ENCODE data around the gene AXIN1.
"Not testable (repeated sequence)": the region's sequence is repeated elsewhere in the genome, so short reads cannot be mapped to it uniquely, and the experiment has no call there.

The AXIN1 gene

GRCh38 chr16:353404-354290 lies 1.1 kb upstream of the AXIN1 start:
- no peak for DNase-seq

GRCh38 chr16:351804-352520 lies 561 bp downstream of the AXIN1 start:
- DNase-seq, result no peak

- DNase-seq, result no peak
Measured at GRCh38 chr16:350203-350602, 2.3 kb downstream of the AXIN1 start.

GRCh38 chr16:349211-349610 lies 3.3 kb downstream of the AXIN1 start:
- no peak for DNase-seq

- DNase-seq, result not testable (repeated sequence)
Measured at GRCh38 chr16:348495-348894, 4.0 kb downstream of the AXIN1 start.

- DNase-seq, result no peak
Measured at GRCh38 chr16:347203-347602, 5.3 kb downstream of the AXIN1 start.

GRCh38 chr16:346587-346986 lies 5.9 kb downstream of the AXIN1 start:
- no peak for DNase-seq

- DNase-seq, result no peak
Measured at GRCh38 chr16:345772-346171, 6.8 kb downstream of the AXIN1 start.

GRCh38 chr16:342455-343213 lies 9.9 kb downstream of the AXIN1 start:
- no peak for DNase-seq

GRCh38 chr16:341974-342336 lies 10.6 kb downstream of the AXIN1 start:
- not testable (repeated sequence) for DNase-seq

GRCh38 chr16:341095-341973 lies 11.2 kb downstream of the AXIN1 start:
- not testable (repeated sequence) for DNase-seq

- DNase-seq, result no peak
Measured at GRCh38 chr16:340370-341091, 12.0 kb downstream of the AXIN1 start.

- no peak for DNase-seq
Measured at GRCh38 chr16:339680-340079, 12.8 kb downstream of the AXIN1 start.

GRCh38 chr16:337975-338575 lies 14.4 kb downstream of the AXIN1 start:
- no peak for DNase-seq

GRCh38 chr16:337437-337836 lies 15.1 kb downstream of the AXIN1 start:
- DNase-seq, result no peak

- DNase-seq, result no peak
Measured at GRCh38 chr16:336269-336668, 16.3 kb downstream of the AXIN1 start.

GRCh38 chr16:334861-335632 lies 17.5 kb downstream of the AXIN1 start:
- not testable (repeated sequence) for DNase-seq

GRCh38 chr16:334164-334832 lies 18.2 kb downstream of the AXIN1 start:
- DNase-seq, result not testable (repeated sequence)

GRCh38 chr16:333406-334094 lies 19.0 kb downstream of the AXIN1 start:
- no peak for DNase-seq
